Ramos (cell line): ENCODE data around the gene SMG9.

Source experiments
- in situ Hi-C: fragments of 300-500 bp; cut with MboI; formaldehyde crosslinking; loops from one replicate; pipeline ENCODE4 v1.14.3; 2022; ENCODE audit warnings: low sequenced_read_pairs; ENCODE audit not compliant: unreplicated experiment

SMG9 gene

GRCh38 chr19:43780706-43781525 is 26.2 kb upstream of the SMG9 start, which contains the start of gene KCNN4:
Gene KCNN4 (minus strand): TSS chr19:43780973. CDS start chr19:43780861, 112 bp downstream.
- in situ Hi-C loops: no loop called here

- in situ Hi-C loops: no loop called here
These were observed 25.1 kb upstream of the SMG9 start for GRCh38 chr19:43779820-43780219.

GRCh38 chr19:43779147-43779819 is 24.5 kb upstream of the SMG9 start:
- in situ Hi-C loops: no loop called here

GRCh38 chr19:43778651-43779050 is 23.9 kb upstream of the SMG9 start:
- in situ Hi-C loops: no loop called here

GRCh38 chr19:43777163-43777695 is 22.5 kb upstream of the SMG9 start:
- in situ Hi-C loops: no loop called here

GRCh38 chr19:43776286-43776685 is 21.5 kb upstream of the SMG9 start:
- in situ Hi-C loops: no loop called here

- in situ Hi-C loops: no loop called here
These were observed 20.6 kb upstream of the SMG9 start for GRCh38 chr19:43775299-43775890.

- in situ Hi-C loops: loop anchor here (25.0 kb wide), 2 partner anchors 987 to 1287 kb away; no protein-coding TSS in a partner anchor
These were observed 20.1 kb upstream of the SMG9 start for GRCh38 chr19:43774940-43775258.

- in situ Hi-C loops: loop anchor here (25.0 kb wide), 2 partner anchors 988 to 1288 kb away; no protein-coding TSS in a partner anchor
These were observed 19.6 kb upstream of the SMG9 start for GRCh38 chr19:43774103-43774939.

GRCh38 chr19:43773725-43774102 is 19.0 kb upstream of the SMG9 start:
- in situ Hi-C loops: loop anchor here (25.0 kb wide), 2 partner anchors 989 to 1289 kb away; no protein-coding TSS in a partner anchor

GRCh38 chr19:43769256-43769655 is 14.5 kb upstream of the SMG9 start:
- in situ Hi-C loops: loop anchor here (25.0 kb wide), 2 partner anchors 993 to 1293 kb away; no protein-coding TSS in a partner anchor

GRCh38 chr19:43768273-43769050 is 13.7 kb upstream of the SMG9 start:
- in situ Hi-C loops: loop anchor here (25.0 kb wide), 2 partner anchors 994 to 1294 kb away; no protein-coding TSS in a partner anchor

GRCh38 chr19:43767818-43768217 is 13.1 kb upstream of the SMG9 start:
- in situ Hi-C loops: loop anchor here (25.0 kb wide), 2 partner anchors 994 to 1294 kb away; no protein-coding TSS in a partner anchor

GRCh38 chr19:43767316-43767715 is 12.6 kb upstream of the SMG9 start:
- in situ Hi-C loops: loop anchor here (25.0 kb wide), 2 partner anchors 995 to 1295 kb away; no protein-coding TSS in a partner anchor

- in situ Hi-C loops: loop anchor here (25.0 kb wide), 2 partner anchors 996 to 1296 kb away; no protein-coding TSS in a partner anchor
These were observed 11.9 kb upstream of the SMG9 start for GRCh38 chr19:43766755-43767043.

- in situ Hi-C loops: loop anchor here (25.0 kb wide), 2 partner anchors 997 to 1297 kb away; no protein-coding TSS in a partner anchor
These were observed 10.5 kb upstream of the SMG9 start for GRCh38 chr19:43765109-43765876.

- in situ Hi-C loops: loop anchor here (25.0 kb wide), 2 partner anchors 998 to 1298 kb away; no protein-coding TSS in a partner anchor
These were observed 9.9 kb upstream of the SMG9 start for GRCh38 chr19:43764684-43765083.

GRCh38 chr19:43763473-43763939 is 8.7 kb upstream of the SMG9 start:
- in situ Hi-C loops: loop anchor here (25.0 kb wide), 2 partner anchors 999 to 1299 kb away; no protein-coding TSS in a partner anchor
